Stromal cell of bone marrow (primary cell): Measurements from ENCODE around the gene HIC1.
A peak's percentile ranks its signal among the peaks of the same experiment; 100 is the strongest.

ENCODE experiments used
- DNase-seq: peaks from one replicate; pipeline ENCODE4 v3.0.0-alpha.2; 2012; ENCODE audit warnings: low read depth

Gene HIC1

DNA sequence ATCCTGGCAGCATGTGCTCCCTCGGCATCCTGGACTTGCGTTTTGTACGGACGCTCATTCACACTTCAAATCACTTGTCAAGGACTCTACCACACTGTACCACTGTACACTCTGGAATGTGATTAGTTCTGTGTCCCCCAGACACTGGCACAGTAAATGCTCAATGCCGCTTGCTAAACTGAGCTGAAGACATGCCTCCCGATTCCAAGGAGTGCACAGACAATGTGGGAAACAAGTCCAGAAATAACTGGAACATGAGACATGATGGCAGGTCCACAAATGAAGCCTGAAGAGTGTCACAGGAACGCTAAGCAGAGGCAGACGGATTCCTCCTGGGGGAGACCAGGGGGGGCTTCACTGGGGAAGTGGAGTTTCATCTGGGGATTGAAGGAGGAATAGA lies 22.1 kb downstream of the HIC1 start:
- DNase-seq, result no peak

DNA sequence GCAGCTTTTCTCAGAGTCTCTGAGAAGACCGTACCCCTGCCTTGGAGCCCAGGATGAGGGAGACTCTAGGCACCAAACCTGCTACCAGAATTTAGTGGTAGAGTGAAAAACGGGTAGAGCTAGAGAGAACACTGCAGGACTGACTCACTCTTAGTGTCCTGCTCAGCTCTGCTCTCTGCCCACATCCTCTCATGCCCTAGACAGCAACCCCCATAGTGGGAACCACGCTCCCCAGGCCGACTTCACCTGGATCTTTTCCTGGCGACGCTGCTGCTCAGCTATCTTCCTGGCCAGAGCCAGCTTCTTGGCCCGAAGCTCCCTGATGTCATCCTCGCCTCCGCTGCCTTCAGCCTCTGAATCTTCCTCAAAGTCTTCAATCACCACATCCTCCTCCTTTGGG lies 26.7 kb downstream of the HIC1 start:
- no peak for DNase-seq

DNA sequence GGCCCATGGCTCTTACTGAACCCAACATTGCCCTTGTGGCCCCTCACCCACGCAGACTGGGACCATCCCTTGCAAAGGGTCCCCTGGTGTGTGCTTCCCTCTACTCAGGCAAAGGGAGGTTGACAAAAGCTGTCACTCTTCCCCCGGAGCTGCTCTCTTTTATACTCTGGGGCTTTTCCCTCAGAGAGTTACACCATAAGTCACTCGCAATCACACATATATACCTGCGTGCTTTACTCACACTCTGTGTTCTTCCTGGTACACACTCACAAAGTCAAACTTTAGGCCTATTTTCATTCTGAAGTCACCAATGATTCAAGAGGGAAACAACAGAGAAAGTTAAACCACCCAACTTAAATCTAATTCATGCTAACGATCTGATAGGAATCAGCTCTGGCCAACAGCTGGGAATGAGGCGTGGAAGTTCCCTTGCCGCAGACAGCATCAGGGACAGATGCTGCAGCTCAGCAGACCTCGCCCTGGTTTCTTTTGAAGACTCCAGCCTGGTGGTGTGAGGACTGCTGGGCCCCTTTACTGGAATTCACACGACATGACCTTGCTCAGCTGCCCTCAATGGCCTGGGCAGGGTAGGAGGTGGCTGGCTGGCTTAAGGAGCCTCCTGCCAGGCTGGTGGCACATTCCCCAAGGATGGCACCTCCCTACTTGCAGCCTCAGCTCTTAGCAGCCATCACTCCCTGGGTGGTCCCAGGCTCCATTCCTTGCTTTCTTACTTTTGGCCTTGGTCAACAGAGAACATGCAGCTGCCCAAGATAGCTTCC lies 27.3 kb downstream of the HIC1 start:
- no peak for DNase-seq

DNA sequence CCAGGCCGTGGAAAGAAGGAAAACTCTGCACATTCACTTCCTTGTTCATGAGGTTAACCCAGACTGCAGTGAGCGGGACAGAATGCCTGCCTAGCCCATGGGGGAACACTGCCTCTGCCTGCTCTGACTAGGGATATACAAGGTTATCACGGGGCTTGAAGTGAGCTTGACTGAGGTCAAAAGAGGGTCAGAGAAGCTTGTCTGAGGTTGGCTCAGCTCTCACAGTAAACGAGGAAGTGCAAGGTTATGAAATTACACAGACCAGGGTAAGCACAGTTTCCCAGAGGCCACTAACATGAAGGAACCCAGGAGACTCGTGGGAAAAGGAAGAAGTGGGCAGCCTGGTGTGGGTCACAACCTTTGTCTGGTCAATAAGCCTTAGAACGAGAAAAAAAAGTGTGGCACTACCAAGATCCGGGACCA lies 28.7 kb downstream of the HIC1 start:
- DNase-seq, result no peak

DNA sequence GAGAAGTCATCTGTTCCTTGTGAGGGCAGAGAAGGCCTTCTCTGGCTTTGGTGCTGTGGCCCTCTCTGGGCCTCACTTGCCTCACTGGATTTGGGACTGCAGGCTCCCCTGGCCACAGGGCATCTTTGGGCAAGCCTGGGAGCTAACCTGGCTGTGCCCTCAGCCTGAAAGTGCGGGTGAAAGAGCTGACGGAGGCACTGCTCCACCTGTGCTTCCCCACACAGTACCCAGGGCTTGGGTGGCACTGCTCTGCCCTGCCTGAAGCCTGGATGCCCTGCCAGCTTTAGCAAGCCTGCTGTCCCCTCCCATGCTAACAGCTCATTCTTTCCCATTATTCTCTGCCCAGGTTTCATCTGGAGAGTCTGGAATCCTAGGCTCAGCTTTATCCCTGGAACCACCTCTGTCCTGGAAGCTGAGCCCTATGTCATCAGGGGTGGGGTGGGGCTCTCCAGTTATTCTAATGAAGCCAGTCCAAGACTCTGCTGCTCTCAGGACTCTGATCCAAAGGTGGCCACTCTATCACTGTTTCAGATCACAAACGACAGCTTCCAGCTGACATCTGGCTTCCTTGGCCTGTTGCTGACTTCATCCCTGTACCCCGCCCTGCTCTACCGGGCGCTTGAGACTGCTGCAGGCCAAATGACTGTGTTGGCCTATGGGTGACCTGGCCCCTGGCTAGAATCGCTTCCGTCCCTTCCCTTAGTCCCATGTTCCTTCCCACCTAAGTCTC lies 29.3 kb downstream of the HIC1 start:
- no peak for DNase-seq

DNA sequence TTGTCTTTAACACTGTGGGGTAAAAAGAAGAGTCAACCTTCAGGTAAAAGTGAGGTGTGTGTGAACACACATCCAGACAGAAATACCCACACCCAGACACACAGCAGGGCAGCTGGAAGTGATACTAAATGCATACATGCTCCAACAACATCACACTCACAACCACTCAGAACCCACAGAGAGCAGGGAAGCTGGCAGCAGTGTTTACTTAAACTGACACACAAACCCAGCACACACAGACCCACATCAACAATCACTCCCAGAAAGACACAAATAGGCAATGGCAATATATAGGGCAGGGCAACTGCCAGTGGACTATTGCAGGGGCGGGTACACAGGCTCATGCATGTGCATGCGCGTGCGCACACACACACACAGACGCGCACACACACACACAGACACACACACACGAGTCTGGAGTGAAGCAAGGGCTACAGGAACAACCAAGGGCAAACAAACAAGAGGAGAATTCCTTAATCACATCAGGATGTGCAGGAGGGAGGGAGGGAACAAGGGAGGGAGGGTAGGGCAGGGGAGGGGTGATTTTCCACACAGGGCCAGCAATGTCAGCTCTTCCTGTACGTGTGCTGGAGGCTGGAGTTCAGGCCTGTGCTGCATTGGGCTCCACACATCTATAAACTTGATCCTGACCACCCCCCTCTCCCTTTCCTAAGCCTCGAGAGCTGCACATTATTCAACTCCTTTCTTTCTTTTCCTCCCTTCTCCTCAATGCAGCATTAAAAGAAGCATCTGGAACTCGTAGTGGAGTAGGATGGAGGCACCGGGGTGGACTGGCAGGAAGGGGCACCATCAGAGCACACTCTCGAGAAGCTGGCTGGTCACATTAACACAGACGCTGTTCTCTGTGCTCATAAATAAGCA lies 30.1 kb downstream of the HIC1 start:
- no peak for DNase-seq

DNA sequence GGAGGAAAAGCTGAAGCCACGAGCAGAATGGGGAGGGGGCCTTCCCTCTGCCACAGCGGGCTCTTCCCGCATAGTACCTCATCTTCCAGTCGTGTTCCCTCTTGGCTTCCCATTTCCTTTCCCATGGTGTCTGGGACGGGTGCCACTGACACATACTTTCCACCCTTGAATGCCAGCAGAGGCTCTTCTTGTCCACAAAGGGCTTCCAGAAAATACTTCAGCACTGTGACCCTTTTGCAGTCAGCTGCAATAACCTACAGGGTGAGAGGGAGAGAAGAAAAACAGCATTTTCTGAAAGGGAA lies 30.7 kb downstream of the HIC1 start:
- no peak for DNase-seq

DNA sequence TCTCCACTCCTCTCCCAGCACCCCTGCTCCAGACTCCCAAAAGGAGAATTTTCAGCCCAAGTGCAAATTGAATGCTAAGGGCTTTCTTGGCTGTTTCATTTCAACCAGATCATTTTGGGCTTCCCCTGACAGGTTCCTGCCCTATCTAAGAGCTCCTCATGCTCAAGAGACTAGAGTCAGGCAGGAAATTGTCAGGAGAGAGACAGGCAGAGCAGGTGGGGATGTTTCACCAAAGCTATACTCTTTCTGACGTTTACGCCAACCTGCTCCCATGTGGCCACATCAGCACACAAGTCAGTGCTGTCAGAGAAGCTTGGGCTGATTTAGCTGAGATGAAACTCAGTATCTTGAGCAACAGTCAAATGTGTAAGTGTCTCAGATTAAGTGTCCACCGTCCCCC lies 31.4 kb downstream of the HIC1 start:
- no peak for DNase-seq

DNA sequence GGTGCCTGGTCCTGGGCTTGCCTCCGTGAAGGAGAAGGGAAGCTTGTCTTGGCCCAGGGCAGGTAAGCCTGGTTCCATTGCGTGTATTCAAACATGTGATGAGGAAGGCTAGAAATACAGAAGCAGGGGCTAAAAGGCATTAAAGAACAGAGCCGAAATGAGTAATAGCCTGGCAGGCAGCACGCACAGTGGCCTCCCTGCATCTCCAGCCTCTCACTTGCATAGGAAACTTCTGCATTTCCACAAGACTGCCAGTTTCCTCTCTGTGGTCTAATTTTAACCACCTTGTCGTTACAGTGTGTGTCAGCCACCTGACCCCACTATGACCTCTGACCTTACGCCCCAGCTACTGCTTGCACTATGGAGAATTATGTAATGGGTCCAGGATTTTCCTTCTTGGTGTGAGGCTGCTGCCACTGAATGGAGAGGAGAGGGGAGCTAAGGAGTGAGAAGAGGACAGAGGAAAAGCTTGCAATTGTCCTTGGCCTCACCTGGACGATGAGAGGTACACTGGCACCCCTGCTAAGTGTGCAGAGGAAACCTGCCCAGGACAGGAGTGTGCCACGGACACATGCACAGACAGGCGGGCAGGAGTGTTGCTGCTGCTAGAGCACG lies 32.8 kb downstream of the HIC1 start:
- no peak for DNase-seq

DNA sequence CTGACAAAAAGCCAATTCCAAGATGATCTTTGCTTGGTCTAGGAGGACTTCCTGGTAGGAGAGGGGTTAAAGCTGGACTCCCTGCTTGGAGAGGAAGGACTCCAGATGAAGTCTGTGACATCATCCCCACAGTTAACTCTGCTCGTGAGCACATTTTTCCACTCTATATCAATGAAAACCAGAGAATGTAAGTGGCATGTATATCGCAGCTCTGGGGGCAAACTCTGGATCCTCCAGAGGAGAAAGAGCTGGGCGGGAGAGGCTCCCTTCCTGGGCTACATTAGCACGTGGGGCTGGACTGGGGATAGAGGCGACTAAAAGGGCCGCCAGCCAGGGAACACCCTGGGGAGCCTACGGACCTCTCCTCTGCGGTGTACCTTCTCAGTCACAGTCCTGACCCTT lies 34.1 kb downstream of the HIC1 start:
- DNase-seq, result no peak

DNA sequence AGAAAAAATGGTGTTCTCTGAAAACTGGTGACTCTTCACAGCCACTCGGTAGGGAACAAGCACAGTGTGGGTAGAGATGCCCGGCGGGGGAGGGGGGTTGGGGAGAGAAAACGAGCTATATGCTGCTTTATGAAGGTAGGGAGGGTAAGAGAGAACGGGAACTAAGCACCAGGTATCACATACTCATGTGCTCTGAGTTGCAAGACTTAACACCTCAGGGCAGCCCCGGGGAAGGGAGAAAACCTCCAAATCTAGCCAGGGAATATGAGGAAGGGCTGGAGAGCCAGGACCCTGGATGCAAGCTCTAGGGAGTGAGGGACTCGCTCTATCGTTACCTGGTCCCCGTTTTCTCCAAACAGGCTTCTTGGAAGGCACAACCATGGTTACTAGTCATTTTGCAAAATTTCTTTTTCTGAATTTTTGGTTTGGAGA lies 35.3 kb downstream of the HIC1 start:
- DNase-seq, result no peak

DNA sequence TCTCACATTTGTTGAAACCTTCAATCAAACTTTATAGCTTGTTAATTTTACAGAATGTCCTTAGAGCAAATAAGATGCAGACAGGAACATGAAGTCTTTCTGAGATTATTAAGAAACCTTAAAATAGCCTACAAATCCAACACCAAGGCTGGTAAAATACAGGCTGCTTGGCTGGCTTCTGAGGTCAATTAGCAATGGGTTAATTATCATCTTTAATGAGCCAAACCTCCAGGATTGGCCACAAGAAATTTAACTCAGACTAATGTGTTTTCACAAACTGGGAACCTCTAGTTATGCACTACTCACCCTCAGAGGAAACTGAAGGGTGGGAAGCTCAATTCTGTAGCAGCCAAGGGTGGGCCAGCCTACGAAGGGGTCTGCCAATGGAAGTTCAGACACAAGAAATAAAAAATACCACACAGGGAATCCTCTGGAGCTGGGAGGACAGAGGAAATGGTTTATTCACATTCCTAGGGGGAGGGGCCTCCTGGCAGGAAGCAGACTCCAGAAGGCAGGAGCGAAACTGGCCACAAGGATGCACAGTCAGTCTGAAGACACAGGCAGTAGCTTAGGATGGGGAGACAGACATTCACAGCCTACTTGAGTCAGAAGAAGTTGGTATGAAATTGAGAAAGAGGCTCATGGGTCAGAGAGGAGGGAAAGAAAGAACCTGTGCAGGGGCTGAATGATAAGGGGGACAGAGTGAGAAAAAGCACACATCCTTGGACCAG lies 36.1 kb downstream of the HIC1 start:
- peak; percentile 89 for DNase-seq

DNA sequence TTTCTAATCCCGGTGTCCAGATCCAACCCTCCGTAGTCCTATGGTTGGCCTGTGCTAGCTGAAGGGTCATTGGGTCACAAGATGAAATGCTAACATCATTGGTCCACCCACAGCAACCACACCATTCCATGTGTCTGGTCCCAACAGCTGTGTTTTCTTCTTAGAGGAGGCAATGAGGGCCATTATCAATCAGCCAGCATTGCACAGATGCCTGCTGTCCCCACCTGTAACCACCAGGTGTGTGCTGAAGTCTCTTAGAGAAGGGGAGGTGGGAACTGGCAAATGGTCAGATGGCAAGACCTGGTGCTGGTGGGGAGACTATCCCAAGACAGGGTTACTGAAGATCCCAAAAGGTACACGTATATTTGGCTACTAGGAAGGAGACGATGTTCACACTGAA lies 37.4 kb downstream of the HIC1 start:
- no peak for DNase-seq

DNA sequence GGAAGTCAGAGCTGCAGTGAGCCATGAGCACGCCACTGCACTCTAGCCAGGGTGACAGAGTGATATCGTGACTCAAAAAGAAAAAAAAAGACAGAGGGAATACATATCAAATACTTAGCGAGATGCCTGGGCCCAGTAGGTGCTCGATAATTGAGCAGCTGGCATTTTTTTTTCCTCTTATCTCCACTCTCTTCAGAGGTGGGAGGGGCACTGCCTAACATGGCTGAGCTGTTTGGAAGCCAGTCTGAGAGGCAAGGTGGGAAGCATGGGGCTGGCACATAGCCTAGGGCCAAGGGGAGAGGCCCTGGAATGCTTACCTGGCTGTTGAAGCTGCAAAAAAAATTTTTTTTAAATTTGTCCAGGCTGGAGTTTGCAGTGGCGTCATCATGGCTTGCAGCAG lies 38.4 kb downstream of the HIC1 start:
- no peak for DNase-seq

DNA sequence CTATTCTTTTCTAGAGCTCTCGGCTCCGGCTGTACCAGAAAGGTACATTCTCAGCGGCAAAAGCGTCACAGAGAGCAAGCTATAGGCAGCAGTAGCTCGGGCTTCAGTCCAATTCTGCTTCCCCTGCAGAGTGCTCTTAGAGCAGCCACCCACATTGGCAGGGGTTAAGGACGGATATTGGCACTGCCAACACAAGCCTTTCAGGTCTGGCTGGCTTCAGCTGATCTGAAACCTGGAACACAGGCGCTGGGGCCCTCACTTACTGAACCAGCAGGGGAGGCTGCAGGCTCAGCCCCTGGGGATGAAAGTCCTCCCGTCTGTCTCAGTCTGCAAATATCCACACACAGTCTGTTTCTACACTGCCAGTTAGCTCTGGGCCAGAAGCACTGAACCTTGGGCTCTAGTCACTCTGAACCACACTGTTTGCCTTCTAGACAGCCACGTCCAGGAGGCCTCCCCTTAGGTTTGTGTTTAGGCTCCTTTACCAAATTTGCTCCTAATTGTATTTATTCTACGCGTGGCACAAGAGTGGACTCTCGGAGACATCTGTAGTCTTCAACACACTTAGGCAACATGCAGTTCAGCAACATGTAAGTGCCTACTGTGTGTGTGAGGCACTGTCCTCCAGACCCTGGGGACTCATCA lies 40.1 kb downstream of the HIC1 start:
- no peak for DNase-seq

DNA sequence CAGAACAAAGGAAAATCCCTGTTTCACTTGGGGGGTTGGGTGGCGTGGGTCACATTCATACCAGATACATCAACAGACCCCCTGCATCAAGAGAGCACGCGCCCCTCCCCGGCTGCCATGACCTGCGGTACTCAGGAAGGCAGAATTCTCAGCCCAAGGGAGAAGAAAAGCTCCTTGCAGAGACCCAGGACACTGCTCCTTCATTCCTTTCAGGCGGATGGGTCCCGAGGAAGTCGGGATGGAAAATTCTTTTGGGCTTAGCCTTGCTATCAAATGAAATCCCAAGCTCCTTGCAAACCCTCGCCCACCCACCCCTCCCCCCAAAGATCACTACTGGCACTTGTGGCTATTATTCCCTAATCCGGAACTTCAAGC lies 40.6 kb downstream of the HIC1 start:
- no peak for DNase-seq

DNA sequence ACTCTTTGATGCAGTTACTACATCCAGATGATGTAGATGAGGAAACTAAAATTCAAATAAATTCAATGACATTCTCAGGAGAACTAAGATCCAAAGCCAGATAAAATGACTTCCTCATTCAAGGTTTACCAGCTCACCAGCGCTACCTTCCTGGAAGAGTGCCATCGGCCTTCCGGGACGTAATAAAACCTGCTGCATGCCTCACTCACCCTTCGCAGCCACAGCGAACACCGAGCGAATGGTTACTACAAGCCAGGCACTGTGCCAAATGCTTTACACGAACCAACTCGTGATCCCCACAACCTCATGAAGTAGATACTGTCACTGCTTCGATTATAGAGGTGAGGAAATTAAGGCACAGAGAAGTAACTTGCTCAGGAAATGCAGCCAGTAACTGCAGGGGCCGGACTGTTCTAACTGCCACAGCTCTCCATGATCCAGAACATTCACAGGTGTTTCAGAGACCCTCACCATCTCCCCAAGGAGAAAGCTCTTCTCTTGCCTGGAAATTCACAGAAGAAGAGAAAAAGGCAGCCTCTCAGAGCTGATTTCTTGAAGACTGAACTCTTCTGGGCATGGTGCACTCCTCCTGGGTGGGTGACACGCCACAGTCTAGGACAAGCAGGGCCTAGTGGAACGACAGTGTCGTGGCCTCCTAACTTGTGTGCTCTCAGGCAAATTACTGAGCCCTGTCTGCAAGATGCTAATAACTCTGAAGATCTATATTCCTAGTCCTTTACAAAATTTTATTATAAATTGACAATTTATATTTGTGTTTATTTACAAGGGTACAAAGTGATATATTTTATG lies 46.8 kb downstream of the HIC1 start:
- DNase-seq, result no peak

DNA sequence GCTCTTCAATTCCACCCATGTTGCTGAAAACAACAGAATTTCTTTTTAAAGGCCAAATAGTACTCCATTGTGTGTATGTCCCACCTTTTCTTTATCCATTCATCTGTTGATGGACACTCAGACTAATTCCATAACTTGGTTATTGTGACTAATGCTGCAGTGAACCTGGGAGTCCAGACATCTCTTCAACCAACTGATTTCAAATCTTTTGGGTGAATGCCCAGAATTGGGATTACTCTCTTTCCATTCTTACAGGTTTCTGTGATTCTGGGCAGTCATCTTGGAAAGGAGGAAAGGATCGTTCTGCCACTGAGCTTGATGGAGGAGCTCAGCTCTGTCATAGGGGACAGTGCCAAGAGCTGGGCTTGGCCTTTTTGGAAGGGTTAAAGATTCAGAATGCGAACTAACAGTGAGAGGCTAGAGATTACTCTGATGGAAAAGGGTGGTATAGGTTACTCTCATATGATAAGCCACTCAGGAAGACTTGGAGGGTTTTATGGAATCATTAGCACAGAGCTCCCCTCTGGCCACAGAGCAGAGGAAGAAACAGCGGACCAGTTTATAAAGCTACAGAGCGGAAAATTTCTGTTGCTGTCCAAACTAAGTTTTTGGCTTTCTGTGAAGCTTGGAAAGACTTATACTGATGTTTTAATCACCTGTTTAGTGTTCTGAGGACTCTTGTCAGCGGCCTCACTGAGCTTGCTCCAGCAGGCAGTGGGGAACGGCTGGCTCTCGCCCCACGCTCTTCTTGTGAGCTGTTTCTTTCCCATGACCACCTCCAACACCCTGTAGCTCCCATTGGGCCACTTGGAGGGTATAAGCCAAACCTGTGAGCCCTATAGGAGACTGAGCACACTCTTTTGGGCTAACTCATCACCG lies 48.3 kb downstream of the HIC1 start:
- DNase-seq, result peak; percentile 45

DNA sequence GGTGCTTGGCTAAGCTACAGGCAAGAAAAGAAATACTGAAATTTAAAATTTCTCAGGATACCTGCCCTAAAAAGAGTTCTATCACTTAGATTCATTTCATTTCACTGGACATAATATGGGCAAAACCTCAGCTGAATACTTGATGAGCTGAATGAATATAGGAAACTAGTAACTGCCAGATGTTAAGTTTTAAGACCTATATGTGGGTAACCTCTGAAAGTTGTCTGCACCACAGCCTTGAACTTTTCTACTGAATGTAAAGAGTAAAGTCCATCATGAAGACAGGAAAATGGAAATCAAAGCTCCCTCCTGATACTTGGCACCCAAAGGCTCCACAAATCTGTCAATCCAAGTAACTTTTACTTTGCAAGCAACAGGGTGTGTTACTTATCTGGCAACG lies 50.8 kb downstream of the HIC1 start:
- DNase-seq, result no peak
